ENCODE measurements around the gene NOL3. TPM values are rescaled to one million over a fixed set of nuclear protein-coding genes. Genes with fewer than 3 reads are reported as not detected.

Gene NOL3
- total RNA-seq, 1 experiment from 2014 or later = 5.6 TPM

DNA sequence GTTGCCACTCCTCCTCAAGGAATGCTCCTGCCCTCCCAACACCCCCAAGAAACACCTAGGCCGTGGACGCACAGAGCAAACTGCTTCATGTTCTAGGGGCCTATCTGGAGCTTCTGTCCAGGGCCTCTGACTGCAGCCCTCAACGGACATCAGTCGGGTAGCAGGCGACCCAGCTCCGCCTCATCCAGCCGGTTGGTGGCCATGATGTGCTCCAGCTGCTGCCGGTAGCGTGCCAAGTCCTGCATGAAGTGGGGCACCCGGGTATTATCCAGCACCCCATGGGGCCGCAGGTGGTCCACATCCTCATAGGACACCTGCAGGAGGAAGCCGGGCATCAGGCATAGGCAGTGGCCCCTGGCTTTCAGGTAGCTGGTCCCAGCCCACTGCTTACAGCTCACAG is 6.3 kb downstream of the NOL3 start:
- Mint-ChIP-seq H3K27me3 (ENCODE audit: low read depth) (peaks cover 58% of the 10 kb centered on the region), H3K4me1 (peaks cover 28% of the 10 kb centered on the region in 2 experiments), H3K9me3 (no peaks in the 10 kb centered on the region; a peak in 1 of 5 replicates), H3K36me3 (ENCODE audit: insufficient read depth in 1 of 3, low read depth in 3 of 3) (peaks cover 0 to 7% (median 6%) of the 10 kb centered on the region in 3 experiments; a peak in 2 of 7 replicates), H3K4me3 (no peak overlapping the region; a peak in 1 of 5 replicates), H3K27ac (no peak overlapping the region)
- Histone ChIP-seq H3T11ph (ENCODE audit: low read length) (no peak overlapping the region), H3K23ac (ENCODE audit: insufficient read length, low read depth, low read length) (no peak overlapping the region), H3K18ac (ENCODE audit: insufficient read length, low read depth, low read length) (no peak overlapping the region), H3K4me2 (ENCODE audit: insufficient read depth, insufficient read length, low read length) (no peak overlapping the region), H3K27me3 (ENCODE audit: insufficient read depth, low read length) (peaks cover 21% of the 10 kb centered on the region; the same call in 1 of the 2 replicates), H3K9me3 (ENCODE audit: control insufficient read depth, low read depth, low read length) (no peaks in the 10 kb centered on the region), H2AK5ac (ENCODE audit: insufficient read length, low read length) (no peak overlapping the region), H3K9ac (ENCODE audit: extremely low read depth, insufficient read length, low read length) (no peak overlapping the region), H2BK5ac (ENCODE audit: insufficient read length, low read length) (no peak overlapping the region), H3K56ac (ENCODE audit: insufficient read length, low read depth, low read length) (no peak overlapping the region), H3K4me1 (ENCODE audit: insufficient read depth, low read length) (peaks cover 2% of the 10 kb centered on the region; the same call in 1 of the 2 replicates), H2BK120ac (ENCODE audit: low read depth, low read length, poor library complexity, severe bottlenecking) (no peak overlapping the region), H4K5ac (ENCODE audit: insufficient read length, low read depth, low read length) (no peak overlapping the region), H4K8ac (replicated peaks; ENCODE audit: insufficient read length, low read depth, low read length) (no peak overlapping the region), H2AFZ (ENCODE audit: low read length) (no peak overlapping the region), H3K14ac (ENCODE audit: insufficient read depth, low read length) (no peak overlapping the region), H3K27ac (ENCODE audit: insufficient read length, low read depth, low read length) (no peak overlapping the region), H4K20me1 (ENCODE audit: control insufficient read depth, insufficient read depth, insufficient read length) (no peaks in the 10 kb centered on the region), H3K79me2 (ENCODE audit: insufficient read depth, low read length) (no peaks in the 10 kb centered on the region), H2BK15ac (ENCODE audit: low read depth, low read length) (no peak overlapping the region), H3K23me2 (ENCODE audit: insufficient read length, low read depth, low read length, poor library complexity, severe bottlenecking) (peaks cover 17% of the 10 kb centered on the region), H3K79me1 (ENCODE audit: insufficient read depth, low read depth, low read length, poor library complexity, severe bottlenecking) (no peaks in the 10 kb centered on the region), H2BK20ac (ENCODE audit: low read depth, low read length, poor library complexity, severe bottlenecking) (no peak overlapping the region), H3K4ac (ENCODE audit: low read depth, low read length) (no peak overlapping the region), H4K91ac (ENCODE audit: insufficient read length, low read depth, low read length) (no peak overlapping the region), H2BK12ac (ENCODE audit: insufficient read length, low read depth, low read length) (no peak overlapping the region)
- TF ChIP-seq, protein P1, sequence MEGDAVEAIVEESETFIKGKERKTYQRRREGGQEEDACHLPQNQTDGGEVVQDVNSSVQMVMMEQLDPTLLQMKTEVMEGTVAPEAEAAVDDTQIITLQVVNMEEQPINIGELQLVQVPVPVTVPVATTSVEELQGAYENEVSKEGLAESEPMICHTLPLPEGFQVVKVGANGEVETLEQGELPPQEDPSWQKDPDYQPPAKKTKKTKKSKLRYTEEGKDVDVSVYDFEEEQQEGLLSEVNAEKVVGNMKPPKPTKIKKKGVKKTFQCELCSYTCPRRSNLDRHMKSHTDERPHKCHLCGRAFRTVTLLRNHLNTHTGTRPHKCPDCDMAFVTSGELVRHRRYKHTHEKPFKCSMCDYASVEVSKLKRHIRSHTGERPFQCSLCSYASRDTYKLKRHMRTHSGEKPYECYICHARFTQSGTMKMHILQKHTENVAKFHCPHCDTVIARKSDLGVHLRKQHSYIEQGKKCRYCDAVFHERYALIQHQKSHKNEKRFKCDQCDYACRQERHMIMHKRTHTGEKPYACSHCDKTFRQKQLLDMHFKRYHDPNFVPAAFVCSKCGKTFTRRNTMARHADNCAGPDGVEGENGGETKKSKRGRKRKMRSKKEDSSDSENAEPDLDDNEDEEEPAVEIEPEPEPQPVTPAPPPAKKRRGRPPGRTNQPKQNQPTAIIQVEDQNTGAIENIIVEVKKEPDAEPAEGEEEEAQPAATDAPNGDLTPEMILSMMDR (conservative IDR thresholded peaks at IDR 0.05) = no peak
- no CpG with 5 or more reads among the region's 12 CpGs for WGBS (ENCODE audit: extremely low coverage, insufficient read length, low lambda C conversion rate)
- DNase-seq = no peak
